Astrocyte of the spinal cord (primary cell): ENCODE measurements around the gene GAS7.
A peak's percentile ranks its signal among the peaks of the same experiment; 100 is the strongest.

Source experiments
- DNase-seq: peaks from one replicate; pipeline ENCODE4 v3.0.0; 2011; ENCODE audit warnings: low read depth, low spot score
- H3K4me3 ChIP-seq: 2 replicates; pipeline ENCODE4 v1.5.1; 2011; ENCODE audit warnings: low read depth, mild to moderate bottlenecking, low read length, moderate library complexity
- CTCF ChIP-seq: IDR thresholded peaks from 2 replicates; pipeline ENCODE4 v1.5.1; 2012; ENCODE audit warnings: low read depth, mild to moderate bottlenecking, low read length, inconsistent platforms
- in situ Hi-C: cut with HindIII; loops from 2 replicates; pipeline ENCODE4 v1.10.0; 2017; ENCODE audit warnings: low sequenced_read_pairs

The GAS7 gene

DNA sequence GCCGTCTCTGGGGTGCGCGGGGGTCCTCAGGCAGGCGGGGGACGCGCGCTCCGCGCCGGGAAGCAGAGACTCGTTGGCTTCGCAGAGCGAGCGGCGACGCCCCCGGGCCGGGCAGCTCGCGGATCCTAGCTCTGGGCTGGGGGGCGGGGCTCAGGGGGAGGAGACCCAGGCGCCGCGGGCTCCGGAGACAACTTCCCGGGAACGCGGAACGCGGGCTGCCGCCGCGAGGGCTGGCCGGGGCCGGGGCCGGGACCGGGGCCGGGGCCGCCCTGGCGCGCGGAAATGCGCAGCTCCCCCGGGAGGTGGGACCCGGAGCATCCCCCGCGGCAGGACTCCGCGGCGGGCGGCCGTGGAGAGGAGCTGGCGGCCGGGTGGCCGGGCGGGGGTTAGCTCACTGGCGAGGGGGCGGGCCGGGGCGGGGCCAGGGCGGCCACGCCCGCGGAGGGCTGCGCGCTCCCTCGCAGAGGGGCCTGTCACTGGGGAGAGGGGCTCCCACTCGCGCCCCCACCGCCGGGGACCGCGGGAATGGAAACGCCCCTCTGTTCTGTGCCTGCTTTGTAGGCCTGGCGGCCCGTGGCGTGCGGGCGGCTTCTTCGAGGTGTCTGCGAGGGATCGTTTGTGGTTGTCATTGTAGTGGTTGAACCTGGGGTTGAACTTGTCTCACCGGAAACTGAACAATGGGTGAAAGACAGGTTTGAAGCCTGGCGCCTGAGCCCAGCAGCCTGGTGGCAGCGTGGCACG, at the start of gene GAS7:
Gene GAS7, minus strand, starts transcription at position 98 of the 741 bp plus-strand sequence.
- H3K4me3 ChIP-seq, result peak within 1 kb of the TSS; percentile 31
- no peak for TF ChIP-seq CTCF
- DNase-seq, result no peak
- in situ Hi-C loops, result no loop called here

DNA sequence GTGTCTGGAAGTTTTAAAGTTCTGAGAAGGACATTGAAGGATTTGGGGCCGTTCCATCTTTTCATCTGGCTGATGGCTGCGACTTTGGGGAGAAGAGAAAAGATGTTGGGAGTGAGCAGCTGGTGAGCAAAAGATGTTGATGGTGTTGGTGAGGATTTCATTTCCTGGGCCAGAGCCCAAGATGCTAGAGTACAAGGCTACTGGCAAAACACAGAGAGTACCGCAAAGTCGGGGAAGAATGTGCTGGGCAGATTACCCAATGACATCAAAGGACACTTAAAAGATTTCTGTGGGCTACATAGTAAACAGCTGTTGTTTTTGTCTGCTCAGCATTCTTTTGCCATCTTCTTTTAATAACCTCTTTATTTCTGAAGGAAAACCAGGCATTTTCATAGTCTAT, 49.4 kb upstream of the GAS7 start:
- TF ChIP-seq CTCF, result no peak
- in situ Hi-C loops, result no loop called here
- no peak overlapping the region for H3K4me3 ChIP-seq
- DNase-seq, result no peak

- peak; percentile 2 for DNase-seq
- no peak for TF ChIP-seq CTCF
- in situ Hi-C loops, result no loop called here
- no peak overlapping the region for H3K4me3 ChIP-seq
These were observed 45.8 kb upstream of the GAS7 start for GRCh38 chr17:10243883-10244844.

GRCh38 chr17:10241781-10242180, 43.4 kb upstream of the GAS7 start:
- in situ Hi-C loops, result no loop called here
- H3K4me3 ChIP-seq, result no peak overlapping the region
- no peak for TF ChIP-seq CTCF
- no peak for DNase-seq

DNA sequence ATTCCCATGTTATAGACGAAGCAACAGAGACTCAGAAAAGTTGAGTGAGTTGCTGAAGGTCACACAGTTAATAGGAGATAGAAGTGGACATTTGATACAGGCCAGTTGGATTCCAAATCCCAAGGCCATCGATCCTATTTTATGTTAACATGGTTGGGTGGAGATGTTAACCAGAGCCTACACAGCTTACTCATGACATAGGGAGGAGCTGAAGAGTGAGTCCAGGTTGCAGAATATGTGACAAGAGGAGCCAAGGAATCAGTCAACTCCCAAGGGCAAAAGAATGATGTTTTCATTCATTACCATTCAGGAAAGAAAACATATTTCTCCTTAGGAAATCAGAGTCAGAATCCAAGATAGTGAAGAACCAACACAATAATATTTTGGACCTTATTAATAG, 40.3 kb upstream of the GAS7 start:
- in situ Hi-C loops, result no loop called here
- H3K4me3 ChIP-seq, result no peak overlapping the region
- no peak for TF ChIP-seq CTCF
- no peak for DNase-seq

- no peak overlapping the region for H3K4me3 ChIP-seq
- no peak for DNase-seq
- in situ Hi-C loops, result no loop called here
- no peak for TF ChIP-seq CTCF
These were observed 35.6 kb upstream of the GAS7 start for GRCh38 chr17:10234033-10234432.
